Measurements from ENCODE around the gene TSPAN14.
"Not testable (repeated sequence)": the region's sequence is repeated elsewhere in the genome, so short reads cannot be mapped to it uniquely, and the experiment has no call there.

Gene TSPAN14

GRCh38 chr10:80542652-80543318, 88.7 kb downstream of the TSPAN14 start:
- Histone ChIP-seq H3K27ac (ENCODE audit: low read depth, low read length, poor library complexity, severe bottlenecking) (no peak overlapping the region), H3K9me3 (ENCODE audit: low read length) (no peaks in the 10 kb centered on the region), H4K20me1 (ENCODE audit: insufficient read depth, low read length) (no peaks in the 10 kb centered on the region), H3K79me2 (ENCODE audit: insufficient read depth, low read length) (no peaks in the 10 kb centered on the region), H3K4me1 (ENCODE audit: insufficient read depth, low read length, severe bottlenecking) (peaks cover 17% of the 10 kb centered on the region), H3K4me2 (ENCODE audit: low read length) (no peak overlapping the region), H2AFZ (ENCODE audit: low read length) (no peak overlapping the region), H3F3A (ENCODE audit: insufficient read depth, low read length) (no peaks in the 10 kb centered on the region), H3K9me2 (ENCODE audit: low read depth, low read length) (no peaks in the 10 kb centered on the region), H3K36me3 (ENCODE audit: insufficient read depth, low read length) (no peaks in the 10 kb centered on the region), H3K9ac (ENCODE audit: low read length) (no peak overlapping the region), H3K4me3 (ENCODE audit: low read depth, low read length, poor library complexity, severe bottlenecking) (no peak overlapping the region), H3K27me3 (ENCODE audit: insufficient read depth, low read length) (no peaks in the 10 kb centered on the region)
- TF ChIP-seq EZH2 (IDR thresholded peaks at IDR 0.05; ENCODE audit: borderline replicate concordance, low read length) (no peak), CTCF (IDR thresholded peaks at IDR 0.05; ENCODE audit: low read length) (no peak)

GRCh38 chr10:80543319-80543672, 89.2 kb downstream of the TSPAN14 start:
- H3K36me3 ChIP-seq (ENCODE audit: insufficient read depth, low read length); H3K4me2 ChIP-seq (ENCODE audit: low read length); H2AFZ ChIP-seq (ENCODE audit: low read length); H3F3A ChIP-seq (ENCODE audit: insufficient read depth, low read length); H4K20me1 ChIP-seq (ENCODE audit: insufficient read depth, low read length); H3K27me3 ChIP-seq (ENCODE audit: insufficient read depth, low read length); H3K79me2 ChIP-seq (ENCODE audit: insufficient read depth, low read length); H3K9me2 ChIP-seq (ENCODE audit: low read depth, low read length); H3K27ac ChIP-seq (ENCODE audit: low read depth, low read length, poor library complexity, severe bottlenecking); H3K9ac ChIP-seq (ENCODE audit: low read length); H3K9me3 ChIP-seq (ENCODE audit: low read length); H3K4me3 ChIP-seq (ENCODE audit: low read depth, low read length, poor library complexity, severe bottlenecking): not testable (repeated sequence)
- peaks cover 17% of the 10 kb centered on the region for H3K4me1 ChIP-seq (ENCODE audit: insufficient read depth, low read length, severe bottlenecking)

- H3K27ac ChIP-seq (ENCODE audit: low read depth, low read length, poor library complexity, severe bottlenecking): no peak overlapping the region
- H3K79me2 ChIP-seq (ENCODE audit: insufficient read depth, low read length): no peaks in the 10 kb centered on the region
- no peaks in the 10 kb centered on the region for H3K27me3 ChIP-seq (ENCODE audit: insufficient read depth, low read length)
- no peak overlapping the region for H3K4me2 ChIP-seq (ENCODE audit: low read length)
- H3K36me3 ChIP-seq (ENCODE audit: insufficient read depth, low read length): no peaks in the 10 kb centered on the region
- no peak overlapping the region for H3K4me3 ChIP-seq (ENCODE audit: low read depth, low read length, poor library complexity, severe bottlenecking)
- TF ChIP-seq EZH2 (IDR thresholded peaks at IDR 0.05; ENCODE audit: borderline replicate concordance, low read length) (no peak), CTCF (IDR thresholded peaks at IDR 0.05; ENCODE audit: low read length) (no peak)
- H3F3A ChIP-seq (ENCODE audit: insufficient read depth, low read length): no peaks in the 10 kb centered on the region
- no peaks in the 10 kb centered on the region for H3K9me3 ChIP-seq (ENCODE audit: low read length)
- no peak overlapping the region for H2AFZ ChIP-seq (ENCODE audit: low read length)
- peaks cover 14% of the 10 kb centered on the region for H3K4me1 ChIP-seq (ENCODE audit: insufficient read depth, low read length, severe bottlenecking)
- no peaks in the 10 kb centered on the region for H4K20me1 ChIP-seq (ENCODE audit: insufficient read depth, low read length)
- no peak overlapping the region for H3K9ac ChIP-seq (ENCODE audit: low read length)
- no peaks in the 10 kb centered on the region for H3K9me2 ChIP-seq (ENCODE audit: low read depth, low read length)
Observed at GRCh38 chr10:80544316-80544953, 90.3 kb downstream of the TSPAN14 start.

All from OCI-LY1 (cell line).